ENCODE data around the gene MLYCD.

- TF ChIP-seq CTCF (IDR thresholded peaks at IDR 0.05; ENCODE audit: poor library complexity, severe bottlenecking) (no peak), EP300 (conservative IDR thresholded peaks at IDR 0.05; ENCODE audit: poor library complexity, severe bottlenecking) (no peak)
Measured at GRCh38 chr16:83945587-83945986, 46.7 kb downstream of the MLYCD start.

Measured in neural cell (in vitro differentiated cells).